HG02870 (cell line): ENCODE data around the gene KPNA6.
"Not testable (repeated sequence)": the region's sequence is repeated elsewhere in the genome, so short reads cannot be mapped to it uniquely, and the experiment has no call there.

Experiments used
- ATAC-seq: cut with Tn5 transposase; IDR thresholded peaks from one replicate; pipeline ENCODE4 v1.9.1; 2021; ENCODE audit warnings: mild to moderate bottlenecking, moderate library complexity; ENCODE audit not compliant: unreplicated experiment

Gene KPNA6

DNA sequence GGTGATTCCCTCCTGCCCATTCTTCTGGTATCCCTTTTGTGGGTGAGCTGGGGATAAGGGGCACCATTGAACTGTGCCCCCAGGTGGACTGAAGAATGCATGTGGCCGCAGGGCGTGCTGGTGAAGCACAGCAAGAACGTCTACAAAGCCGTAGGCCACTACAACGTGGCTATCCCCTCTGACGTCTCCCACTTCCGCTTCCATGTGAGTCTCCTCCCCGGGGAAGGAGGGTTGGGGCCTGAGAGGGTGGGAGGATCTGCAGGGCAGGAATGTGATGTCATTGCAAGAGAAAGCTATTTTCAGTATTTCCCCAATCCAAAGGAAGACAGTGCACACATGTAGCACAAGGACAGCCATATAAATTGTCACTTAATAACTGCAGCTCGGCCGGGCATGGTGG, 7.5 kb upstream of the KPNA6 start:
- no peak for ATAC-seq

DNA sequence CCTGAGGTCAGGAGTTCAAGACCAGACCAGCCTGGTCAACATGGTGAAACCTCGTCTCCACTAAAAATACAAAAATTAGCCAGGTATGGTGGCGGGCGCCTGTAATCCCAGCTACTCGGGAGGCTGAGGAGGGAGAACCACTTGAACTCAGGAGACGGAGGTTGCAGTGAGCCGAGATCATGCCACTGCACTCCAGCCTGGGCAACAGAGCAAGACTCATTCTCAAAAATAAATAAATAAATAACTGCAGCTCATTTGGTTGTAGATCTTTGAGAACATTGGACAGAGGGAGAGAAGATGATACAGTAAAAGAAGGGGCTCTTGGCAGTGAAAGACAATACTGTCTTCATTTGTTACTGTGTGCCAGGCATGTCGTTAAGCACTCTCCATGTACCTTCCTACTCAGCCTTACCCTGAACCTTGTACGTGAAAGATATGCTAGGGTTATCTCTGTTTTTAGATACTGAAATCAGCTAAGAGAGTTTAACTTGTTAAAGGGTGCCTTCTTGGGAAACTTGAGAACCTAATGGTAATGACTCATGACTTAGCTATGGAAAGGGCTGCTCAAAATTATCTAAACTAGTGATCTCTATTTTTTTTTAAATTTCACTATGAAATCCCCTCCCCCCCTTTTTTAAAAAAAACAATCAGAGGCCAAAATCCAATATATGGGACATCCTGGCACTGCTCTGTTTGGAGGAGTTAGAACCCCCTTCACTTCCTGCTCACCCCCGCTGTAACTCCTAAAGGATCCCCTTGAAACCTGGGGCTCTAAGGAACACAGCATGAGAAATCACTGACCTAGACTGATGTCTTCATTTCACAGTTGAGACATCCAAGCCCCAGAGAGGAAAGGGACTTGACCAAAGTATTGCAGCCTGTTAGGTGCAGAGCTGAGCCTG, 6.8 kb upstream of the KPNA6 start:
- no peak for ATAC-seq

DNA sequence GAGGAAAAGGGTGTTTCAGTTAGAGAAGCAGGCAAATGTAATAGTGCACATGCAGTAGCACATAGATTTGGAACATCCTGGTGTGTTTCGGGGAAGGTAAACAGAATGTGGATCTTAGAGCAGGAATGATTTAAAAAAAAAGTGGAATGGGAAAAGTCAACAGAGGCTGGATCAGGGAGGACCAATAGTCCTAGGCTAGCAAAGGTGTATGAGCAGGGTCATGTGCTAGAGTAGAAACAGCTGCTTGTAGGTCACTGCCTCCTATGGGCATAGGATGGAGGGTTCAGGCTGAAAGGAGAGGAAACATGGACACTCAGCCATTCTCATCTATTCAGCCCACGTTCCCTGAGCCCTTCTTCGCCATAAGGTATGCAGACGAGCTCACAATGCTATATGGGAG, 3.7 kb upstream of the KPNA6 start:
- ATAC-seq, result no peak

DNA sequence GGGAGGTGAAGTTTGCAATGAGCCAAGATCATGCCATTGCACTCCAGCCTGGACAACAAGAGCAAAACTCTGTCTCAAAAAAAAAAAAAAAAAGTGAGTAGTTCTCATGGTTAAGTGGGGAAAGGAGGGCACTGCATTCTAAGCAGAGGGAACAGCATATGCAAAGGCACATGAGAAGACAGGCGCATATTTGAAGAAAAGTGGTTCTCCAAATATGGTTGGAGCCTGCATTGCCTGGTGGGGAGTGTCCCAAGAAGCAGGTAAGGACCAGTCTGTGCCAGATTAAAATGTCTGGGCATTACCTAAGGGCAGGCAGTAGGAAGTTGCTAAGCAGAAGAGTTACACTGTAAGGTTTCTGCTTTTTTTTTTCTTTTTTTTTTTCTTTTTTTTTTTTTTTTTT, 2.5 kb upstream of the KPNA6 start:
- ATAC-seq, result no peak

DNA sequence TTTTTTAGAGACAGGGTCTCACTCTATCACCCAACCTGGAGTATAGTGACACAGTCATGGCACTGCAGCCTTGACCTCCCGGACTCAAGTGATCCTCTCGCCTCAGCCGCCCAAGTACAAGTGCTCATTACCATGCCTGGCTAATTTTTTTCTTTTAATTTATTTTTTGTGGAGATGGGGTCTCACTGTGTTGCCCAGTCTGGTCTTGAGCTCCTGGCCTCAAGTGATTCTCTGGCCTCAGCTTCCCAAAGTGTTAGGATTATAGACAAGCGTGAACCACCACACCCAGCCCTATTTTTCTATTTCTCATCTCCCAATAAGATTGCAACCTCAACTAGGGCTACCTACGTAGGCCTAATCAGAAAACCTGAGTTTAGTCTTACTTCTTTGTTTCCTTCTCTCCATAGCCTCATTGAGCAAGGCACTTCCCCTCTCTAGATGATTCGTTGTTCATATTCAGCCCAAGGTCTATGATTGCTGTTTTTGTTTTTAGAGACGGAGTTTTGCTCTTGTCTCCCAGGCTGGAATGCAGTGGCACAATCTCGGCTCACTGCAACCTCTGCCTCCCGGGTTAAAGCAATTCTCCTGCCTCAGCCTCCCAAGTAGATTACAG, 1.1 kb upstream of the KPNA6 start:
- no peak for ATAC-seq

- no peak for ATAC-seq
Measured at GRCh38 chr1:32111040-32111623, 3.3 kb downstream of the KPNA6 start.

GRCh38 chr1:32111789-32112188, 3.9 kb downstream of the KPNA6 start:
- ATAC-seq, result no peak

- ATAC-seq, result no peak
Measured at GRCh38 chr1:32112806-32113375, 5.0 kb downstream of the KPNA6 start.

GRCh38 chr1:32113436-32113835, 5.6 kb downstream of the KPNA6 start:
- ATAC-seq, result not testable (repeated sequence)

GRCh38 chr1:32114420-32114819, 6.6 kb downstream of the KPNA6 start:
- ATAC-seq, result no peak

DNA sequence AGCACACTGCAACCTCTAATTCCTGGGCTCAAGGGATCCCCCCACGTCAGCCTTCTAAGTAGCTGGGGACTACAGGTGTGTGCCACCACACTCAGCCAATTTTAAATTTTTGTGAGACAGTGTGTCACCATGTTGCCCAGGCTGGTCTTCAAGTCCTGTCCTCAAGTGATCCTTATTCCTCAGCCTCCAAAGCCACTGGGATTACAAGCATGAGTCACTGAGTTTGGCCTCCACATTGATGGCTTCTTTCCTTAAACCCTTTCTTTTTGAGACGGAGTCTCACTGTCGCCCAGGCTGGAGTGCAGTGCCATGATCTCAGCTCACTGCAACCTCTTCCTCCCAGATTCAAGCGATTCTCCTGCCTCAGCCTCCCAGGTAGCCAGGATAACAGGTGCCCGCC, 7.6 kb downstream of the KPNA6 start:
- no peak for ATAC-seq

DNA sequence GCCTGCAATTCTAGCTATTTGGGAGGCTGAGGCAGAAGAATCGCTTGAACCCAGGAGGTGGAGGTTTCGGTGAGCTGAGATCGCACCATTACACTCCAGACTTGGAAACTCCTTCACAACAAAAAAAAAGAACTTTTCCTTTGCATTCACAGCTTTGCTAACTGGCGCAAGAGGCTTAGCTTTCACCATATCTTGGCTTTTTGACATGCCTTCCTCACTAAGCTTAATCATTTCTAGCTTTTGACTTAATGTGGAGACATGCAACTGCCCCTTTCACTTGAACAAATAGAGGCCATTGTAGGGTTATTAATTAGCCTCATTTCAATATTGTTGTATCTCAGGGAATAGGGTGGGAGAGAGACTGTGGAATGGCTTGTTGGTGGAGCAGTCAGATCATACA, 8.7 kb downstream of the KPNA6 start:
- no peak for ATAC-seq

DNA sequence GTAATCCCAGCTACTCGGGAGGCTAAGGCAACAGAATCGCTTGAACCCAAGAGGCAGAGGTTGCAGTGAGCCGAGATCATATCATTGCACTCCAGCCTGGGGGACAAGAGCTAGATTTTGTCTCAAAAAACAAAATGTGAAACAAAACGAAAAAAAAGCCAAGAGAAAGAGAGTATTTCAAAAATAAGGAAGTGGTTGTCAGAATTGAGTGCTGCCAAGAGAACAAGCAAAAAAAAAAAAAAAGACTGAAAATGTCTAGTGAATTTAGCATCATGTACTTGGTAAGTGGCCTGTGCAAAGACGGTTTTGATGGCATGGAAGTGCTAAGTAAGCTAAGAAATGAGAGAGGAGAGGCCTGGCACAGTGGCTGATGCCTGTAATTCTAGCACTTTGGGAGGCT, 14.3 kb downstream of the KPNA6 start:
- ATAC-seq, result no peak

DNA sequence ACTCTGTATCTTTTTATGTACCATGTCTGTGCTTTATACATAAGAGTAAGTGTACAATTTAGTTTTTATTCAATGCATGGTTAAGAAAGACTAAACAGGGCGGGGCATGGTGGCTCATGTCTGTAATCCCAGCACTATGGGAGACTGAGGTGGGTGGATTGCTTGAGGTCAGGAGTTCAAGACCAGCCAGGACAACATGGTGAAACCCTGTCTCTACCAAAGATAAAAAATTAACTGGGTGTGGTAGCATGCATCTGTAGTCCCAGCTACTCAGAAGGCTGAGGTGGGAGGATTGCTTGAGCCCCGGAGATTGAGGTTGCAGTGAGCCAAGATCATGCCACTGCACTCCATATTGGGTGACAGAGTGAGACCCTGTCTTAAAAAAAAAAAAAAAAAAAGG, 15.5 kb downstream of the KPNA6 start:
- not testable (repeated sequence) for ATAC-seq

- no peak for ATAC-seq
Measured at GRCh38 chr1:32125313-32125712, 17.5 kb downstream of the KPNA6 start.

GRCh38 chr1:32126770-32127169, 18.9 kb downstream of the KPNA6 start:
- ATAC-seq, result no peak

GRCh38 chr1:32127409-32128198, 19.7 kb downstream of the KPNA6 start:
- ATAC-seq, result no peak

GRCh38 chr1:32128479-32128878, 20.6 kb downstream of the KPNA6 start:
- no peak for ATAC-seq

DNA sequence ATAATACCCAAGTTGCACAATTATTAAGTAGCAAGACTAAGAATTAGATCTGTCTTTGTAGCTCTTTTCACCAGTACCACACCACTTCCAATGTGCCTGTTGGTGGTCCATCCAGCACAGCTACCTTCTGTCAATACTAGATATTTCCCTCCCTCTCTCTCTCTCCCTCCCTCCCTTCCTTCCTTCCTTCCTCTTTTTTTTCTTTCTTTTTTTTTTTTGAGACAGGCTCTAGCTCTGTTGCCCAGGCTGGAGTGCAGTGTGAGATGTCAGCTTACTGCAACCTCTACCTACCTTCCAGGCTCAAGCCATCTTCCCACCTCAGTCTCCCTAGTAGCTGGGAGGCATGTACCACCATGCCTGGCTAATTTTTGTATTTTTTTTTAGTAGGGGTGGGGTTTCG, 21.1 kb downstream of the KPNA6 start:
- ATAC-seq, result no peak

- not testable (repeated sequence) for ATAC-seq
Measured at GRCh38 chr1:32133950-32134280, 26.1 kb downstream of the KPNA6 start.

DNA sequence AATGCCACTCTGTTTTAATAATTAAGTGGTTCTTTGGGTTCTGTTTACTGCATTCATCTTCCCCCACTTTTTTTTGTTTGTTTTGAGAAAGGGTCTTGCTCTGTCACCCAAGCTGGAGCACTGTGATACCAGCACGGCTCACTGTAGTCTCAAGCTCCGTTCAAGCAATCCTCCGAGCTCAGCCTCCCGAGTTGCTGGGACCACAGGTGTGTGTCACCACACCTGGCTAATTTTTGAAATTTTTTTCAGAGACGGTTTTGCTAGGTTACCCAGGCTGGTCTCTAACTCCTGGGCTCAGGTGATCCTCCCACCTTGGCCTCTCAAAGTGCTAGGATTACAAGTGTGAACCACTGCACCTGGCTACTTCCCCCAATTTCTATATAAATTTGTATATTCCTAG, 29.3 kb downstream of the KPNA6 start:
- ATAC-seq, result no peak
